BE2C (cell line): ENCODE data around the gene TECTB.

Experiments used
- DNase-seq: peaks from one replicate; pipeline ENCODE4 v3.0.0-alpha.2; 2020
- H3K27me3 ChIP-seq: fragments of 250-450 bp; sonication (Bioruptor Pico); 2 replicates; pipeline ENCODE4 v1.5.1; 2020; ENCODE audit warnings: mild to moderate bottlenecking
- H3K36me3 ChIP-seq: fragments of 250-450 bp; sonication (Bioruptor Pico); 2 replicates; pipeline ENCODE4 v1.5.1; 2020; ENCODE audit warnings: mild to moderate bottlenecking
- H3K4me1 ChIP-seq: fragments of 250-450 bp; sonication (Bioruptor Pico); 2 replicates; pipeline ENCODE4 v1.5.1; 2020
- H3K4me3 ChIP-seq: 2 replicates; pipeline ENCODE4 v1.5.1; 2011; ENCODE audit warnings: low read depth, low read length
- H3K9me3 ChIP-seq: fragments of 250-450 bp; sonication (Bioruptor Pico); 2 replicates; pipeline ENCODE4 v1.5.1; 2020
- CTCF ChIP-seq: IDR thresholded peaks from 2 replicates; pipeline ENCODE4 v1.5.1; 2012; ENCODE audit warnings: mild to moderate bottlenecking, low read depth, low read length

The TECTB gene

DNA sequence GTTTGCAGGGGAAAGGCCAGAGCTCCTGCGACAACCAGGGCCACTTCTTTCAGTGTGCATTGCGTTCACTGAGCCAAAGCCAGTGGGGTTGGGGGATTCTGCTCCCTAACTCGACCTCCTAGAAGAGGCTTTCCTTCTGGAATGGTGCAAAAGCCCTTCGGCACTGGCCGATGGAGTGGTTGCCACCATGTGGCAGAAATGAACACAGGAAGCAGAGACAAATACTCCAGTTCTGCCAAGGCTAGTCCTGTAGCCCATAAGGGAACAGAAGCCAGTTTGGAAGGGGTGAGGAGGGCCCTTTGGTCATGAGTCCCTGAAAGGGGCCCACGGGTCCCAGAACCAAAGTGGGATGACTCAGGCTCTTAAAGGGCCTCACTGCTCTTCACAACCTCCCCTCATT, 61.1 kb downstream of the TECTB start:
- Histone ChIP-seq H3K4me1 (peaks cover 3% of the 10 kb centered on the region), H3K36me3 (no peaks in the 10 kb centered on the region), H3K9me3 (no peaks in the 10 kb centered on the region; the same call in 1 of the 2 replicates), H3K27me3 (no peaks in the 10 kb centered on the region), H3K4me3 (no peak overlapping the region)
- no peak for DNase-seq
- no peak for TF ChIP-seq CTCF

GRCh38 chr10:112345202-112345601, 62.0 kb downstream of the TECTB start:
- H3K4me1 ChIP-seq: peaks cover 3% of the 10 kb centered on the region
- no peak for DNase-seq
- no peaks in the 10 kb centered on the region; the same call in 1 of the 2 replicates for H3K9me3 ChIP-seq
- no peak overlapping the region for H3K4me3 ChIP-seq
- H3K36me3 ChIP-seq: no peaks in the 10 kb centered on the region
- no peaks in the 10 kb centered on the region for H3K27me3 ChIP-seq
- no peak for TF ChIP-seq CTCF

- no peak for TF ChIP-seq CTCF
These were observed 62.5 kb downstream of the TECTB start for GRCh38 chr10:112345743-112346142.

GRCh38 chr10:112346774-112347173, 63.6 kb downstream of the TECTB start:
- H3K4me1 ChIP-seq: peaks cover 3% of the 10 kb centered on the region

More at GRCh38 chr10:112345743-112346142, 62.5 kb downstream of the TECTB start:
- no peak for DNase-seq
- H3K4me3 ChIP-seq: no peak overlapping the region
- H3K4me1 ChIP-seq: peaks cover 3% of the 10 kb centered on the region
- H3K36me3 ChIP-seq: no peaks in the 10 kb centered on the region
- no peaks in the 10 kb centered on the region; the same call in 1 of the 2 replicates for H3K9me3 ChIP-seq
- H3K27me3 ChIP-seq: no peaks in the 10 kb centered on the region

GRCh38 chr10:112347709-112348671, 64.8 kb downstream of the TECTB start:
- no peaks in the 10 kb centered on the region for H3K36me3 ChIP-seq
- no peaks in the 10 kb centered on the region; the same call in 1 of the 2 replicates for H3K9me3 ChIP-seq
- no peak for TF ChIP-seq CTCF
- DNase-seq: no peak
- peaks cover 3% of the 10 kb centered on the region for H3K4me1 ChIP-seq
- no peaks in the 10 kb centered on the region for H3K27me3 ChIP-seq
- no peak overlapping the region for H3K4me3 ChIP-seq

More at GRCh38 chr10:112346774-112347173, 63.6 kb downstream of the TECTB start:
- Histone ChIP-seq H3K27me3 (no peaks in the 10 kb centered on the region), H3K36me3 (no peaks in the 10 kb centered on the region), H3K9me3 (no peaks in the 10 kb centered on the region; the same call in 1 of the 2 replicates), H3K4me3 (no peak overlapping the region)
- TF ChIP-seq CTCF: no peak
- DNase-seq: no peak

DNA sequence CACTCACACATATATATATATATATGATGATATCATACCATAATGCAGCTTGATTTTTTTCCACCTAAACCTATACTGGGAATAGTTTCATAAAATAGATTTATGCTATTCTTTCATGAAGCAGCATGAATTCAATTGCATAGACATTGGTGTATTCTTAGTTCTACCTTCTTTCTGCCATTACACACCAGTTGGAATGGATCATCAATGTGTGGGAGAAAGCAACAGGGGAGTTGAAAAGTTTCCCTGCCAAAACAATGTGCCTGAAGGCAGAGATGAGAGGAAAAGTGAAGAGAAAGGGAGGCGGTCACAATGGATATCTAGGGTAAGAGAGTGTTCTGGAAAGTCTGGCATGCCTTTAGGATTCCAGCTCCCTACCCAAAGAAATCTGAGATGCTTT, 65.6 kb downstream of the TECTB start:
- Histone ChIP-seq H3K9me3 (no peaks in the 10 kb centered on the region; the same call in 1 of the 2 replicates), H3K4me3 (no peak overlapping the region), H3K36me3 (no peaks in the 10 kb centered on the region), H3K4me1 (peaks cover 2% of the 10 kb centered on the region; the same call in 1 of the 2 replicates), H3K27me3 (no peaks in the 10 kb centered on the region)
- TF ChIP-seq CTCF: no peak
- DNase-seq: no peak
